GM18867 (cell line): ENCODE measurements around the gene TBC1D17.
A peak's percentile ranks its signal among the peaks of the same experiment; 100 is the strongest.

ENCODE experiments used
- ATAC-seq: cut with Tn5 transposase; IDR thresholded peaks from one replicate; pipeline ENCODE4 v1.9.1; 2021; ENCODE audit warnings: mild to moderate bottlenecking, moderate library complexity; ENCODE audit not compliant: unreplicated experiment

The TBC1D17 gene

DNA sequence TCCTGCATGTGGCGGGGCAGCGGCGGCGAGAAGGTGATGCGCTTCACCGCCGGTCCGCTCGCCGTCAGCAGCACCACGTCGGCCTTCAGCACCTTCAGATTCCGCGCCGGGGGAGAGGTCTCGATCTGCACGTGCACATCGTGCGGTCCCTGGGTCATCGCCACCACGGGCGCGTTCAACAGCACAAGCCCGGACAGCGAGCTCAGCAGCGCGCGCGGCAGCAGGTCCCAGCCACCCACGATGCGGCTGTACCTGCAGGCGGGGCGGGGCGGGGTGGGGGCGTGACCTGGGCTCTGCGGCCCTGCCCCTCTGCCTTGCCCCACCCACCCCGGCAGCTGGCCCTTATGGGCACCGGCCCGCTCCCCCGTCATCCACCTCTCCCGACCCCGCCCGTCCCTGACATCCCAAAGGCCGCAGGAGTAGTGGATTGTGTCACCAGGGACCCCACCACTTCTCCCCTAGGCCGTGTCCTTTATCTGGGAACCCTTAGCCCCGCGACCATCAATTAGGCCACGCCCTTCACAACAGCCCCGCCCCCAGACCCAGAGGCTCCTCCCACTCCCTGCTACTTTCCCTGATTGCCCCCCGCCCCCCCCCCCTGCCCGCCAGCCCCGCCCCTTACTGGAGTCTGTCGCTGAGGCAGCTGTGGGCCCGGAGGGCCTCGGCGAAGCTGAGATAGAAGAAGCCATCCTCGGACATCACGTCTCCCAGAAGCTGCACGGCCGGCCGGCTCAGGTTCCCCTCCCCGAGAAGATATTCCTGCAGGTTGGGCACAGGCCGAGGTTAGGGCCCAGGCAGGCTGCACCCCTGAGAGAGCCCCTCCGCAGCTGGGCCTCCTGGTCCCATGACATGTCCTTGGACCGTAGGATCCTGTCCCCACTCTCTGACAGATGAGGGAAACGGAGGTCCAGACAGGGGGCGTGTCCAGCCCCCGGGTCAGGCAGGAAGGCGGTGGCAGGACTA, 13.1 kb downstream of the TBC1D17 start:
- no peak for ATAC-seq

DNA sequence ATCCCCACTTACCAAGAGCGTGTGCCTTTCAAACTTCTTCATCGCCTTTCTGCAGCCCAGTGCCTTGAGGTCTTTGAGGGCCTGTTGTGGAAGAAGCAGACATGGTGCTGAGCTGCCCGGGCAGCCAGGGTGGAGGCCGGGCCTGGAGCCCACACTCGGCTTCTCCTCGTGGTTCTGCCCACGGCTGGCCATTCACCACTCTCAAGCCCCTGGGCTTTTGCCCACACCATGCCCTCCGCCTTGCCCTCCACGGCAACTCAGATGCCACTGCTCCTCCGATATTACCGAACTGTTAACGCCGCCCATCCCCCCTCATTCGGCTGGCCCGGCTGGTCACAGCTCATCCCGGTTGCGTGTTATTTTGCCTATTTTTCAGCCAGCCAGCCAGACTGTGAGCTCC, 13.9 kb downstream of the TBC1D17 start:
- no peak for ATAC-seq

- ATAC-seq: no peak
Observed at GRCh38 chr19:49892716-49893115, 15.2 kb downstream of the TBC1D17 start.

DNA sequence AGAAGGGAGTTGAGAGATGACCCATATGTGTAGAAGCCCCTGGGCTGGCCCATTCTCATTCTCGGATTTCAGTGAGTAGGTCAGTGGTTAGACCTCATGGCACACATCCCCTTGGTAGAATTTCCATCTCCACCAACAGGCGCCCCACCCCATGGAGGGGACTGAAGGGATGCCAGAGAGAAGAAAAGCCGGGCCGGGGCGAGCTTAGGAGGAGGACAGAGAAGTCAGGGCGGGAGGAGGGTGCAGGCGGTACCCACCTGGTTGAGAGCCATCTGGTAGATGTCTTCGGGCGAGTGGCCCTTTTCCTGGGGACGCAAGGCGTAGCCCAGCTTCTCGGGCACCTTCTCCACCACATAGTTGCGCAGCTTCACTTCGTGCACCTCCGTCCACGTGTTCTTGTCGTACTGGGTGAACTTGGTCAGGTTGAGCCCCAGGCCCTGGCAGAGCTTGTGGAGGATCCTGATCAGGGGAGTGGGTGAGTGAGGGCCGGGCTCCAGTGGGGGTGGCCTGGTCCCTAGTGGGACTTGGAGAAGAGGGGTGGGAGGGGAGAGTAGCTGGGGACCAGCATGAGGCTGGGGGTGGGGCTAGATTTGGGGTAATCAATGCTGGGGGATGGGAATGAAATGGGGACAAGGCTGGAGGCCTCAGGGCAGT, 16.6 kb downstream of the TBC1D17 start:
- ATAC-seq: no peak

DNA sequence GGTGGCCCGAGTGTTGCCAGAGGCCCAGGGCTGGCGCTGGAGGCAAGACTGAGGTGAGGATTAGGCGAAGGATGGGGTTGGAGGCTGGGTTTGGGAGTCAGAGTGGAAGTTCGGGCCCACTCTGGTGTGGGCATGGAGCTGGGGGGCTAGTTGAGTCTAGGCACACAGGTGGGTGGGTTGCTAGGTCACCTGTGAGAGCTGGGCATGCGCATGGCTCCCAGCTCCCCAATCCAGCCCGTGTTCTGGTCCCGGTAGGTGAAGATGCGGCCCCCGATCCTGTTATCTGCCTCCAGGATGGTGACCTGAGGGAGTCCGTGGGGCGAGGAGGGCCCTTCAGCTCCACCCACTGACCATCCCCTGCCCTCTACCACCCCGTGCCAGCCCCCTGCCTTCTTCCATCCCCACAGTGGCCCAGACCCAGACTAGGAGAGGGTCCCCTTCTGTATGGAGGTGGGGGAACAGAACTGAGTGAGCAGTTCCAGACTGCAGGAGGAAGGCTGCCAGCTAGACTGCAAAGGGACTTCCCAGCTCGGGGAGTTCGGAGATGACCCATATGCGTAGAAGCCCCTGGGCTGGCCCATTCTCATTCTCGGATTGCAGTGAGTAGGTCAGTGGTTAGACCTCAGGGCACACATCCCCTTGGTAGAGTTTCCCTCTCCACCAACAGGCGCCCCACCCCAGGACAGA, 17.5 kb downstream of the TBC1D17 start:
- peak; percentile 29 for ATAC-seq

- no peak for ATAC-seq
Observed at GRCh38 chr19:49895566-49896297, 18.2 kb downstream of the TBC1D17 start.

GRCh38 chr19:49896863-49897621, 19.5 kb downstream of the TBC1D17 start, which contains the start of gene IL4I1:
TSS of gene IL4I1 (minus strand) at chr19:49896887. CDS start at chr19:49896160, 727 bp downstream.
- peak; percentile 40 for ATAC-seq

- no peak for ATAC-seq
Observed at GRCh38 chr19:49904136-49904535, 26.6 kb downstream of the TBC1D17 start.

DNA sequence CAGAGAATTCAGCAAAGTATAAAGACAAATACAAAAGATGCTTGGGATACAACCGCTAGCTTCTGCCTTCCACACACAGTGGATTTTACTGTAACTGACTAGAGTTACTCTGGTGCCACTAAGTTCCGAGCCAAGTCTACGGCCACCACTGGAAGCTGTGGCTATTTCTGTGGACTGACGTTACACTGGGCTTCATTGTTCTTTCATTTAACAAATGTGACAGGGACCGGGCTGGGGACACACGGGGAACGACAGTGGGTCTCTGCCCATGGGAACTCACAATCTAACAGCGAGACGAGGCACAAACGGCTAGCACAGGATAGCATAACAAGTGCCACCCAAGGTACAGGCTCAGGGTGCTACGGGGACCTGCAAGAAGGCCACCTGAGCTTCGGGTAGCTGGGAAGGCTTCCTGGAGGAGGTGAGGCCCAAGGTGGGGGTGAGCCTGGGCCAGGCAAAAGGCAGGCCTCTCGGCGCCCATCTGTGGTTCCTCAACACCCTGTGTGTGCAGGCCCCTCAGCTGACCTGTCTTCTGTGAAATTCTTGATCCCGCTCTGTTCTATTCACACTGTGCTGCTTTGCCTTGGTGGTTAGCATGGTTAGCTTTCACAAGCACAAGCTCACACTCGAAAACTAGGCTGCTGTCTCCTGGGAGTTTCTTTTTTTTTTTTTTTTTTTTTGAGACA, 29.5 kb downstream of the TBC1D17 start:
- ATAC-seq: peak; percentile 38

DNA sequence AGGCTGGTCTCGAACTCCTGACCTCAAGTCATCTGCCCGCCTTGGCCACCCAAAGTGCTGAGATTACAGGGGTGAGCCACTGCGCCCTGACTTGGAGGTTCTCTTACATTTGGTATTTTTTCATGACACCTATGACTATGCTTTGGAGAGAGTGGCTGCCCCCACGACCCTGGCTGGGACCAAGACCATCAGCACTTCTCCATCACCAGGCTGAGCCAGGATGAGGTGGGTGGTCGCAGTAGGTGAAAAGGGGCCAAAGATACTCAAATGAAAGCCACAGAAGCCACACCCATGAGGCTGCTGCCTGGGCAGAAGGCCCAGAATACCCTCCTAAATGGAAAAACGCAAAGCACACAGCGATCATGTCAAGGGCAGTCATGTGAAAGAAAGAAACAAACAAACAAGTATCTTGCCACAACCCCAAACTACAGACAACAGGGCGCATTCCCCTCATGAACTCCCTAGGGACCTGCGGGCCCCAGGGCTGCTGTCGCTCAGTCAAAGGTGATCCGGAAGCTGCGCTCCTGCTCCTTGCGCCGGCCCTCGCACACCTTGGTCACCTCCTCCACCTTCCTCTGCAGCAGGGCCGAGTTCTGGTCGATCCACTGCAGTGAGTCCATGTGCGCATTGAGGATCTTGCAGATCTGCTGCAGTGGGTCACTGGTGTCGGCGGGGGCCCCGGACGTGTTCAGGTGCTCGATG, 30.4 kb downstream of the TBC1D17 start:
- ATAC-seq: peak; percentile 36

GRCh38 chr19:49908480-49909420, 31.2 kb downstream of the TBC1D17 start:
- ATAC-seq: no peak

GRCh38 chr19:49910179-49910578, 32.7 kb downstream of the TBC1D17 start:
- ATAC-seq: no peak

GRCh38 chr19:49911381-49912145, 34.1 kb downstream of the TBC1D17 start:
- ATAC-seq: no peak

- no peak for ATAC-seq
Observed at GRCh38 chr19:49912965-49913685, 35.6 kb downstream of the TBC1D17 start.

DNA sequence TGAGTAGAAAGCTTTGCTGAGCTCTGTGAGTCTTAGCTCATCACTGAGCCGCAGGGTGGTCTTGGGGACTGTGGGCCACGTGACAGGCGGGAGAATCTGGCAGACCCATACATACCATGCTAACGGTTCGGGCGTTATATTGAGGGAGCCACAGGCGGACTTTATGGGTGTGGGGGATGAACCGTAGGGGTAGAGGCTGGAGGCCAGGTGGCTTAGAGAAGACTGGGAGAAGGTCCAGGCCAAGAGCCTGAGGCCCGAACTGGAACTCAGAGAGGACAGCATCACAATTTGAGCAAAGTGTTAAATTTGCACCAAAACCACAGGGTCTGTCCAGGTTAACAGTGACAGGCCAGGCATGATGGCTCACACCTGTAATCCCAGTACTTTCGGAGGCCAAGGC, 36.2 kb downstream of the TBC1D17 start:
- no peak for ATAC-seq

- no peak for ATAC-seq
Observed at GRCh38 chr19:49915271-49915670, 37.8 kb downstream of the TBC1D17 start.
